Gastrocnemius medialis (tissue), 4 donors: ENCODE results near the gene FOCAD. TPM values are rescaled to one million over a fixed set of nuclear protein-coding genes. Genes with fewer than 3 reads are reported as not detected.

Experiments
- ATAC-seq, 2 donors: fragments of 150-250 bp; one replicate each; pipeline ENCODE4 v1.9.1; 2016
- DNase-seq, 2 donors: peaks; one replicate each; pipeline ENCODE4 v3.0.0-alpha.2; 2019
- H3K27ac ChIP-seq, 4 donors: fragments of 200-600 bp; sonication (generic); 1 replicate in 1 of 4; 2 replicates in 3 of 4; pipeline ENCODE4 v1.5.1; 2016 to 2018; ENCODE audit warnings: mild to moderate bottlenecking in 2 of 4, moderate library complexity in 1 of 4
- H3K27me3 ChIP-seq, 3 donors: fragments of 200-600 bp; sonication (generic) in 2 of 3; 1 replicate in 1 of 3; 2 replicates in 2 of 3; pipeline versions ENCODE4 v1.5.1 to v1.6.0; 2016 to 2019; ENCODE audit warnings: mild to moderate bottlenecking in 1 of 3, moderate library complexity in 1 of 3
- H3K36me3 ChIP-seq, 2 donors: fragments of 200-600 bp; sonication (generic) in 1 of 2; one replicate each; pipeline ENCODE4 v1.5.1; 2017 to 2018
- H3K4me1 ChIP-seq, 2 donors: fragments of 200-600 bp; sonication (generic) in 1 of 2; one replicate each; pipeline ENCODE4 v1.5.1; 2016 to 2017; ENCODE audit warnings: mild to moderate bottlenecking in 2 of 2
- H3K4me3 ChIP-seq, 4 donors: fragments of 200-600 bp; sonication (generic) in 3 of 4; 1 replicate in 1 of 4; 2 replicates in 3 of 4; pipeline ENCODE4 v1.5.1; 2016 to 2019; ENCODE audit warnings: mild to moderate bottlenecking in 2 of 4
- H3K9me3 ChIP-seq, 3 donors: fragments of 200-600 bp; sonication (generic) in 2 of 3; 1 replicate in 1 of 3; 2 replicates in 2 of 3; pipeline ENCODE4 v1.5.1; 2016 to 2019
- CTCF ChIP-seq, 5 experiments: fragments of 450-650 bp in 3 of 5; fragments of 200-600 bp in 2 of 5; sonication (generic) in 2 of 5; IDR thresholded peaks in 4 of 5; conservative IDR thresholded peaks in 1 of 5; 1 replicate in 4 of 5; 2 replicates in 1 of 5; pipeline ENCODE4 v1.5.1; 2016 to 2019; ENCODE audit warnings: antibody characterized with exemption in 5 of 5, mild to moderate bottlenecking in 3 of 5, moderate library complexity in 3 of 5
- POLR2A ChIP-seq, 2 donors: fragments of 450-650 bp; IDR thresholded peaks; one replicate each; pipeline ENCODE4 v1.6.1; 2017; ENCODE audit warnings: antibody characterized with exemption in 2 of 2, mild to moderate bottlenecking in 2 of 2, moderate library complexity in 2 of 2
- in situ Hi-C, 4 donors: fragments of 200-750 bp; cut with MboI; loops; one replicate each; pipeline versions ENCODE4 v1.15.0 to v1.8.0; 2017; ENCODE audit warnings: low sequenced_read_pairs in 4 of 4
- intact Hi-C: fragments of 100-400 bp; cut with DNase I; formaldehyde crosslinking; loops from one replicate; pipeline ENCODE4 v1.15.1; 2023; ENCODE audit warnings: low total_unique reads
- total RNA-seq, 4 donors: library from RNA; depleted of rRNA; stranded (reverse); fragments of >200 nt; gene quantifications; one replicate each; pipeline versions ENCODE4 v1.1.0 to v1.2.3, GENCODE V29; 2016

The FOCAD gene
- total RNA-seq, 4 donors from 2014 or later = 19.5 to 36.0 (median 28.6) TPM

- no peak overlapping the region for H3K27ac ChIP-seq
- TF ChIP-seq CTCF (IDR thresholded peaks at IDR 0.05 in 4 of 5, conservative IDR thresholded peaks at IDR 0.05 in 1 of 5) = no peak
- TF ChIP-seq POLR2A (IDR thresholded peaks at IDR 0.05) = no peak
- no peak for ATAC-seq
- no peaks in the 10 kb centered on the region for H3K9me3 ChIP-seq
- intact Hi-C loops (no loop called here), in situ Hi-C loops (no loop called here)
- no peaks in the 10 kb centered on the region for H3K27me3 ChIP-seq
- no peak for DNase-seq
- H3K36me3 ChIP-seq = no peaks in the 10 kb centered on the region
- no peaks in the 10 kb centered on the region for H3K4me1 ChIP-seq
- H3K4me3 ChIP-seq = no peak overlapping the region
These were observed 164.4 kb downstream of the FOCAD start for GRCh38 chr9:20848490-20848889.

GRCh38 chr9:20853866-20854265 lies 169.8 kb downstream of the FOCAD start:
- TF ChIP-seq POLR2A (IDR thresholded peaks at IDR 0.05) (no peak), CTCF (IDR thresholded peaks at IDR 0.05 in 4 of 5, conservative IDR thresholded peaks at IDR 0.05 in 1 of 5) (no peak)
- intact Hi-C loops = no loop called here

GRCh38 chr9:20854444-20854843 lies 170.4 kb downstream of the FOCAD start:
- H3K4me3 ChIP-seq = no peak overlapping the region
- intact Hi-C loops (no loop called here), in situ Hi-C loops (no loop called here)
- no peak for DNase-seq
- H3K4me1 ChIP-seq = no peaks in the 10 kb centered on the region
- TF ChIP-seq CTCF (IDR thresholded peaks at IDR 0.05 in 4 of 5, conservative IDR thresholded peaks at IDR 0.05 in 1 of 5) (no peak), POLR2A (IDR thresholded peaks at IDR 0.05) (no peak)
- H3K27ac ChIP-seq = no peak overlapping the region
- no peaks in the 10 kb centered on the region for H3K9me3 ChIP-seq
- ATAC-seq = no peak
- no peaks in the 10 kb centered on the region for H3K36me3 ChIP-seq
- H3K27me3 ChIP-seq = no peaks in the 10 kb centered on the region

More at GRCh38 chr9:20853866-20854265, 169.8 kb downstream of the FOCAD start:
- no peak for ATAC-seq
- DNase-seq = no peak
- H3K4me1 ChIP-seq = no peaks in the 10 kb centered on the region
- no peak overlapping the region for H3K27ac ChIP-seq
- H3K36me3 ChIP-seq = no peaks in the 10 kb centered on the region
- in situ Hi-C loops = no loop called here
- H3K9me3 ChIP-seq = no peaks in the 10 kb centered on the region
- no peak overlapping the region for H3K4me3 ChIP-seq
- H3K27me3 ChIP-seq = no peaks in the 10 kb centered on the region

DNA sequence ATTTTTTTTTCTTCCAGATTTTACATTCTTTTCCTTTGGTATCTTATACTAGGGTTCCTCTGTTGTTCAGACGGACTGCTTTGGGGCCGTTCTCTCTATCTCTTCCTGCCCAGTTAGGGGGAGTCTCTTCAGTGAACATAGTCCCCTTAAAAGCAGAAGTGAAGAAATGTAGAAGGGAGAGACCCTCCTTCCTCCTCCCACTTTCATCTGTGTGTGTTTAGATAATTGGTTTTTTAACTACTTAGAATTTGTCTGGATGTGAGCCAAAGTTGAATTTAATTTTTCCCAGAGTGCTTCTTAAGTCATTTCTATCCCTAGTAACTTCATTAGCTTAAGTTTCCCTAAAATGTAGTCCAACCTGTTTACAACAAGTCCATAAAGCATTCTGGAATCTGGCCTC lies 179.9 kb downstream of the FOCAD start:
- no peaks in the 10 kb centered on the region for H3K4me1 ChIP-seq
- in situ Hi-C loops (no loop called here), intact Hi-C loops (no loop called here)
- H3K36me3 ChIP-seq = peaks cover 0 to 9% of the 10 kb centered on the region in 2 donors
- no peaks in the 10 kb centered on the region for H3K9me3 ChIP-seq
- ATAC-seq (no peak), DNase-seq (no peak)
- no peak overlapping the region for H3K4me3 ChIP-seq
- TF ChIP-seq POLR2A (IDR thresholded peaks at IDR 0.05) = no peak
- no peak for TF ChIP-seq CTCF (IDR thresholded peaks at IDR 0.05 in 4 of 5, conservative IDR thresholded peaks at IDR 0.05 in 1 of 5)
- H3K27me3 ChIP-seq = no peaks in the 10 kb centered on the region
- H3K27ac ChIP-seq = no peak overlapping the region

DNA sequence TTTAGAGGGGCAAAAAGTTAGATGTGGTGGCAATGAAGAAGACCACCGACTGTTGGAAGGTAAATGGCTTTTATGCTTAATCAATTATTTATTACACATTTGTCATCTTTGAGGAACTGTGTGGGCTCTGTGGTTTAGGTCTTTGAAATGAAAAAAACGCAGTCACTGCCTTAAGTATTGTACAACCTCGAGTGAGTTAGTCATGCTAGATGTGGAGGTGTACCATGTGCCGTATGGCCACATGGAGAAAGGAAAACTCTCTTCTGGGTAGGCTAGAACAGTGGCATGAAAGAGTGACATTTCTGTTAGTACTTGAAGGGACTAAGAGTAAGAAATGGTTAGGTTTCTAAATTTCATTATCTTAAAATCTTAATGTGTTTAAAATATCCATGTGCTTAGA lies 181.3 kb downstream of the FOCAD start:
- in situ Hi-C loops = no loop called here
- intact Hi-C loops = no loop called here
- no peak for ATAC-seq

More for the DNA sequence above, 181.3 kb downstream of the FOCAD start:
- H3K9me3 ChIP-seq = no peaks in the 10 kb centered on the region
- TF ChIP-seq POLR2A (IDR thresholded peaks at IDR 0.05) = no peak
- TF ChIP-seq CTCF (IDR thresholded peaks at IDR 0.05 in 4 of 5, conservative IDR thresholded peaks at IDR 0.05 in 1 of 5) = no peak
- H3K4me3 ChIP-seq = no peak overlapping the region
- no peaks in the 10 kb centered on the region for H3K4me1 ChIP-seq
- peaks cover 0 to 9% of the 10 kb centered on the region in 2 donors for H3K36me3 ChIP-seq
- DNase-seq = no peak
- H3K27ac ChIP-seq = no peak overlapping the region
- H3K27me3 ChIP-seq = no peaks in the 10 kb centered on the region
